Smooth muscle cell (in vitro differentiated cells): Measurements from ENCODE around the gene SDK2. TPM values are rescaled to one million over a fixed set of nuclear protein-coding genes. Genes with fewer than 3 reads are reported as not detected.

Experiments
- DNase-seq: peaks from one replicate; lab custom pipeline; 2025; ENCODE audit not compliant: unreplicated experiment; lab: John Stamatoyannopoulos, UW
- H2AFZ ChIP-seq: fragments of 200-600 bp; sonication (generic); 2 replicates; pipeline ENCODE4 v1.6.0; 2016; ENCODE audit warnings: antibody characterized with exemption, low read depth, mild to moderate bottlenecking
- H3F3A ChIP-seq: fragments of 200-600 bp; sonication (generic); 2 replicates; pipeline ENCODE4 v1.6.0; 2017; ENCODE audit warnings: antibody characterized with exemption, low read depth
- H3K27ac ChIP-seq: fragments of 200-600 bp; sonication (generic); 2 replicates; pipeline ENCODE4 v1.5.1; 2016; ENCODE audit warnings: low read depth, mild to moderate bottlenecking
- H3K27me3 ChIP-seq: fragments of 200-600 bp; sonication (generic); 2 replicates; pipeline ENCODE4 v1.6.1; 2016; ENCODE audit warnings: low read depth, mild to moderate bottlenecking
- H3K36me3 ChIP-seq: fragments of 200-600 bp; sonication (generic); 2 replicates; pipeline ENCODE4 v1.5.1; 2016; ENCODE audit warnings: low read depth
- H3K4me1 ChIP-seq: fragments of 200-600 bp; sonication (generic); 2 replicates; pipeline ENCODE4 v1.5.1; 2016; ENCODE audit warnings: low read depth
- H3K4me2 ChIP-seq: fragments of 200-600 bp; sonication (generic); 2 replicates; pipeline ENCODE4 v1.6.0; 2016; ENCODE audit warnings: mild to moderate bottlenecking
- H3K4me3 ChIP-seq: fragments of 200-600 bp; sonication (generic); 2 replicates; pipeline ENCODE4 v1.5.1; 2016; ENCODE audit warnings: mild to moderate bottlenecking
- H3K79me2 ChIP-seq: fragments of 200-600 bp; sonication (generic); 2 replicates; pipeline ENCODE4 v1.6.0; 2016; ENCODE audit warnings: low read depth, mild to moderate bottlenecking
- H3K9ac ChIP-seq: fragments of 200-600 bp; sonication (generic); 2 replicates; pipeline ENCODE4 v1.6.0; 2016; ENCODE audit warnings: low read depth
- H3K9me3 ChIP-seq: fragments of 200-600 bp; sonication (generic); replicated peaks from 2 replicates; pipeline ENCODE4 v1.5.1; 2016; ENCODE audit warnings: low read depth
- H4K20me1 ChIP-seq: fragments of 200-600 bp; sonication (generic); 2 replicates; pipeline ENCODE4 v1.6.0; 2016; ENCODE audit warnings: low read depth
- CTCF ChIP-seq: fragments of 200-600 bp; sonication (generic); IDR thresholded peaks from 2 replicates; pipeline ENCODE4 v1.5.1; 2017; ENCODE audit warnings: borderline replicate concordance, mild to moderate bottlenecking, antibody characterized with exemption; ENCODE audit not compliant: insufficient read depth, poor library complexity, severe bottlenecking
- WGBS: methylation state at CpG from one replicate; pipeline ENCODE4 v1.1.7; 2016; ENCODE audit warnings: low lambda C conversion rate; 5-methylcytosine and 5-hydroxymethylcytosine counted together
- polyA plus RNA-seq: library from polyadenylated mRNA; unstranded; fragments of >200 nt; fragmentation: Nextera tagmentation; extraction: Ambion mirVana; gene quantifications from 2 replicates; pipeline ENCODE4 v1.2.1, GENCODE V29; 2016
- total RNA-seq: library from RNA; depleted of rRNA; stranded (reverse); fragments of >200 nt; gene quantifications from 2 replicates; pipeline ENCODE4 v1.2.3, GENCODE V29; 2014

SDK2 gene
- total and polyA plus RNA-seq, 2 experiments from 2014 or later, result 4.6 to 6.5 TPM

GRCh38 chr17:73660366-73660765, 16.1 kb upstream of the SDK2 start:
- Histone ChIP-seq H3K4me3 (no peak overlapping the region), H3K9ac (no peak overlapping the region), H3K36me3 (no peaks in the 10 kb centered on the region), H3K4me2 (no peak overlapping the region), H3K9me3 (no peaks in the 10 kb centered on the region), H3K79me2 (no peaks in the 10 kb centered on the region), H3K4me1 (no peaks in the 10 kb centered on the region), H3K27me3 (peaks cover 34% of the 10 kb centered on the region), H4K20me1 (no peaks in the 10 kb centered on the region), H3K27ac (no peak overlapping the region), H3F3A (no peaks in the 10 kb centered on the region), H2AFZ (no peak overlapping the region)
- no peak for TF ChIP-seq CTCF
- DNase-seq, result no peak
- WGBS, result 87% methylated on average over 5 of the region's 5 CpGs

- DNase-seq, result no peak
- WGBS, result 84% methylated on average over 12 of the region's 12 CpGs
- Histone ChIP-seq H3K27ac (no peak overlapping the region), H3K27me3 (peaks cover 21% of the 10 kb centered on the region), H3K36me3 (no peaks in the 10 kb centered on the region), H3K4me3 (no peak overlapping the region), H3K9me3 (no peaks in the 10 kb centered on the region), H2AFZ (no peak overlapping the region), H3F3A (no peaks in the 10 kb centered on the region), H3K79me2 (no peaks in the 10 kb centered on the region), H4K20me1 (no peaks in the 10 kb centered on the region), H3K4me2 (no peak overlapping the region), H3K4me1 (no peaks in the 10 kb centered on the region), H3K9ac (no peak overlapping the region)
- no peak for TF ChIP-seq CTCF
These were observed 14.7 kb upstream of the SDK2 start for GRCh38 chr17:73658821-73659515.

GRCh38 chr17:73657473-73658116, 13.3 kb upstream of the SDK2 start:
- Histone ChIP-seq H3K4me3 (no peak overlapping the region), H3K27ac (no peak overlapping the region), H4K20me1 (no peaks in the 10 kb centered on the region), H3K4me1 (no peaks in the 10 kb centered on the region), H3K4me2 (no peak overlapping the region), H3K27me3 (peaks cover 15% of the 10 kb centered on the region), H3K9ac (no peak overlapping the region), H2AFZ (no peak overlapping the region), H3K36me3 (no peaks in the 10 kb centered on the region), H3F3A (no peaks in the 10 kb centered on the region), H3K9me3 (no peaks in the 10 kb centered on the region), H3K79me2 (no peaks in the 10 kb centered on the region)
- no peak for DNase-seq
- TF ChIP-seq CTCF, result peak; percentile 68
- WGBS, result 16% methylated on average over 11 of the region's 11 CpGs
